Chondrocyte (in vitro differentiated cells): ENCODE results near the gene KRTAP5-2. TPM values are rescaled to one million over a fixed set of nuclear protein-coding genes. Genes with fewer than 3 reads are reported as not detected.

Experiments used
- DNase-seq: peaks from one replicate; pipeline ENCODE4 v3.0.0; 2021; ENCODE audit warnings: mixed read lengths, low spot score
- H3K27ac Mint-ChIP-seq: one replicate; pipeline ENCODE4 v1.8.0; 2021; ENCODE audit warnings: mild to moderate bottlenecking, moderate library complexity, mixed read lengths; ENCODE audit not compliant: unreplicated experiment
- H3K27me3 Mint-ChIP-seq: 2 replicates; pipeline ENCODE4 v1.8.0; 2021; ENCODE audit warnings: low read depth, mixed read lengths
- H3K36me3 Mint-ChIP-seq: 2 replicates; pipeline ENCODE4 v1.8.0; 2021; ENCODE audit warnings: low read depth, mixed read lengths
- H3K4me1 Mint-ChIP-seq: 2 replicates; pipeline ENCODE4 v1.8.0; 2021; ENCODE audit warnings: low read depth, mild to moderate bottlenecking, mixed read lengths
- H3K4me3 Mint-ChIP-seq: one replicate; pipeline ENCODE4 v1.8.0; 2021; ENCODE audit warnings: mild to moderate bottlenecking, moderate library complexity, mixed read lengths; ENCODE audit not compliant: unreplicated experiment
- H3K9me3 Mint-ChIP-seq: 2 replicates; pipeline ENCODE4 v1.8.0; 2021; ENCODE audit warnings: low read depth, mixed read lengths
- total RNA-seq: library from RNA; stranded (reverse); gene quantifications from 3 replicates; pipeline ENCODE4 v1.2.1, GENCODE V29; 2021
- TF ChIP-seq, protein P1 (sequence below): fragments of 200-600 bp; sonication (generic); IDR thresholded peaks from 2 replicates; pipeline ENCODE4 v1.5.0; 2021; ENCODE audit warnings: antibody characterized with exemption, mild to moderate bottlenecking, moderate library complexity

The KRTAP5-2 gene
- total RNA-seq, 1 donor from 2014 or later = not detected

DNA sequence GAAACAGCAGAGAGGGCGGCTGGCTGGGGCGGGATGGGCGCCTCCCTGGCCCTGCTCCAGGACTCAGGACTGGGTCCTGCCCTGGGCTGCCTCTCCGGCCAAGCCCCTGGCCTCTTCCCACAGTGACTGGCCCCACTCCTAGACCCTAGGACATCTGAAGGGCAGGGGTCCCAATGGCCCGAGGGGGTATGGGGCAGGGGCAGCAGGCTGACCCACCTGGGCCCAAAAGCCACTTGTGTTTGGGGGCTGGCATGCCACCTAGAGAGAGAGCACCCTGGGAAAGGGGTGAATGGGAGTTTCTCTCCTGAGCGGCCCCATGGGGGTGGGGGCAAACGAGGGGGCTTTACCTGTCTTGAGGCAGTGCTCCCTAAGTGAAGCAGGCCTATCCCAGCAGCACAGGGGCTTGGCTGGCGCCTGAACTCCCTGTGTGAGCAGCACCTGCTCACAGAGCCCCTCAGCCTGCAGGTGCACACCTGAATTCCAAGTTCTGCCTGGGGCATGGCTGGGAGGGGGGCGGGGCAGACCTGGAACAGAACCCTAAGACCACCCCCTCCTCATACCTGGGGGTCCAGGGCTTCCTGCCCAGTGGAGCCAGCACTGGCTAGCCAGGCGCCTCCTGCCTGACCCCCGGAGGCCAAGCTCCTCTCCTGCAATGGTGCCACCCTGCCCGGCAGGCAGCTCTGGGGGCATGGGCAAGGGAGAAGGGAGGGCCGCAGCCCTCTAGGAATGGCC, 42.9 kb downstream of the KRTAP5-2 start:
- DNase-seq = no peak
- H3K36me3 Mint-ChIP-seq = peaks cover 3% of the 10 kb centered on the region

GRCh38 chr11:1553808-1554594, 44.1 kb downstream of the KRTAP5-2 start:
- DNase-seq = no peak
- Mint-ChIP-seq H3K27me3 (no peaks in the 10 kb centered on the region), H3K27ac (no peak overlapping the region), H3K4me3 (no peak overlapping the region), H3K36me3 (peaks cover 3% of the 10 kb centered on the region), H3K9me3 (no peaks in the 10 kb centered on the region), H3K4me1 (peaks cover 39% of the 10 kb centered on the region)
- TF ChIP-seq, protein P1, sequence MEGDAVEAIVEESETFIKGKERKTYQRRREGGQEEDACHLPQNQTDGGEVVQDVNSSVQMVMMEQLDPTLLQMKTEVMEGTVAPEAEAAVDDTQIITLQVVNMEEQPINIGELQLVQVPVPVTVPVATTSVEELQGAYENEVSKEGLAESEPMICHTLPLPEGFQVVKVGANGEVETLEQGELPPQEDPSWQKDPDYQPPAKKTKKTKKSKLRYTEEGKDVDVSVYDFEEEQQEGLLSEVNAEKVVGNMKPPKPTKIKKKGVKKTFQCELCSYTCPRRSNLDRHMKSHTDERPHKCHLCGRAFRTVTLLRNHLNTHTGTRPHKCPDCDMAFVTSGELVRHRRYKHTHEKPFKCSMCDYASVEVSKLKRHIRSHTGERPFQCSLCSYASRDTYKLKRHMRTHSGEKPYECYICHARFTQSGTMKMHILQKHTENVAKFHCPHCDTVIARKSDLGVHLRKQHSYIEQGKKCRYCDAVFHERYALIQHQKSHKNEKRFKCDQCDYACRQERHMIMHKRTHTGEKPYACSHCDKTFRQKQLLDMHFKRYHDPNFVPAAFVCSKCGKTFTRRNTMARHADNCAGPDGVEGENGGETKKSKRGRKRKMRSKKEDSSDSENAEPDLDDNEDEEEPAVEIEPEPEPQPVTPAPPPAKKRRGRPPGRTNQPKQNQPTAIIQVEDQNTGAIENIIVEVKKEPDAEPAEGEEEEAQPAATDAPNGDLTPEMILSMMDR = no peak

More for the DNA sequence above, 42.9 kb downstream of the KRTAP5-2 start:
- Mint-ChIP-seq H3K27ac (no peak overlapping the region), H3K9me3 (no peaks in the 10 kb centered on the region), H3K4me1 (peaks cover 49% of the 10 kb centered on the region), H3K27me3 (no peaks in the 10 kb centered on the region), H3K4me3 (no peak overlapping the region)
- TF ChIP-seq, protein P1 = no peak

DNA sequence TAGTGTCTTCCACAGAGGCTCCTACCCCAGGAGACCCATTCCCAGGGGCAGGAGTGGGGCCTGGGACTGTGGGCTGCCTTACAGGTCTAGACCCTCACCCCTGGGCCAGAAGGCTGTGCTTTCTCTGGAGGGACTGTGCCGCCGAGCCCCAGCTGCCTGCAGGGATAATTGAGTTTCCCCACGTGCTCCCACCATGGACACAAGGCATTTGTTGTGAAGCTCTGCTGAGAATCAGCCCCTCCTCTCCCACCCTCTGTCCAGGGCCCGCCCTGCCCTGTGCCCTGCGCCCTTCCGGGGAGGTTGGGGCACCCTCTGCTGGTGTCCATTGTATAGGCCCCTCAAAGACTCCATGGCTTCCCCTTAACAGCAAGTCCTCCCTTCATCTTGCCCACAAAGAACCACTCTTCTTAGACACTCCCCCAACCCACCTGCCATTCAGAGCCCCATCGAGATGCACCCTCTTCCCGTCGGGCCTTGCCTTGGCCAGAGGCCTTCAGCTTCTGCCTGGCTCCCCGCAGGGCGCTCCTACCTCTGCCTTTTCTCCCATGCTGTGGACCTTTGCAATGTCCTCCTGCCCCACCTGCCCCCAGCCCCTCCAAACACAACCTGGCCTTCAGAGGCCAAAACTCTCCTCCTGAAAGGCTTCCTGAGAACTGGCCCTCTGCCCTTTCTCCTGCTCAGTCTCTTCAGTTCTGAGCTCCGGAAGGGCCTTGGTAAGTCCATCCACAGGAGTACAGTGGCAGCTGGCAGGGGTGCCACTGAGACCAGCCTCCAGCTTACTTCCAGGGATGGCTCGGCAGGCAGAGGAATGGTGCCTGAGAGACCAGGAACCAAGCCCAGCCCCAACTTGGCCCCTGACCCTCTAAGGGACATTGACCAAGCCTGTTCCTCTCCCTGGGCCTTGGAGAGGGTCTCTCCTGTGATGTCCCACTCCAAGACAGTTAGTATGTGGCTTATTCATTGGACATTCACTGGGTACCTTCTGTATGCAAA, 48.5 kb downstream of the KRTAP5-2 start:
- Mint-ChIP-seq H3K27ac (peak overlapping the region; percentile 66), H3K27me3 (peaks cover 4% of the 10 kb centered on the region)

DNA sequence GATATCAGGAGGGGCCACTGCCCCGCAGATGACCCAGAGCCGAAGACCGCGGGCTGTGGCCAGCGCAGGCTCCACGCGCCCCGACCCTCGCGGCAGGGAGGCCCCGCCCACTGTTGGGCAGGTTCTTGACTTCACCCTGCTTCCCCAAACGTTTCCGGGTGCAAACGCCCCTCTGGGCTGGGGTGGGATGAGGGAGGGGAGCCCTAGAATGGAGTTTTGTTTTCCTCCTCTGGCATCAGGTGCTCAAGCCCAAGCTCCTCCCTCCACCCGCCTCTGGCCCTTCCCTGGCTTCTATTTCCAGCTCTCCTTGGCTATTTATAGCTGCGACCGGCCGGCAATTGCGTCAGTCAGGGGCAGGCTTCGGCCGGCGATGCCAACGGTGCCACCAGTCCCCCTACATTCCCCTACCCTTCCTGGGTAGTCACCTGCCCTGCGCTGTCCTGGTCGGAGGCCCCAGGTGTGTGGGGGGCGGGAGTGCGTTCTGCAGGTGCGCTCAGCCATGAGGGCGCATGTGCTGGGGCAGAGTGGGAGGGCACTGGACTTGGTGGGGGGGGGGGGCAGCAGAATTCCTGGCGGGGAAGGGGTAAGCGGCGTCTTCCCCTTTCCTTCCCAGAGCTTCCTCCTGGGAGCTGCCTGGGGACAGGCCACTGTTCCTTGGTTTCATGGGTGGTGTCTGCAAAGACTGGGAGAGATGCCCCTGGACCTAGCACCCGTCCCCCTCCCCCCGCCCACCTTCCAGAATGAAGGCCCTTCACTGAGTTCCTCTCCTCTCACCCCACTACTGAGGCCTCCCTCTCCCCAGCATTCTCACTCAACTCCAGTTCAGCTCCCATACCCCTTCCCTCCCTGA, 49.6 kb downstream of the KRTAP5-2 start:
- peak overlapping the region; percentile 44 for H3K4me3 Mint-ChIP-seq
- H3K9me3 Mint-ChIP-seq = no peaks in the 10 kb centered on the region
- TF ChIP-seq, protein P1 = no peak
- no peaks in the 10 kb centered on the region for H3K36me3 Mint-ChIP-seq
- no peak for DNase-seq
- H3K4me1 Mint-ChIP-seq = peaks cover 17% of the 10 kb centered on the region
- peak overlapping the region; percentile 84 for H3K27ac Mint-ChIP-seq
- H3K27me3 Mint-ChIP-seq = peaks cover 4% of the 10 kb centered on the region

More for the DNA sequence above, 48.5 kb downstream of the KRTAP5-2 start:
- TF ChIP-seq, protein P1 = no peak
- Mint-ChIP-seq H3K36me3 (no peaks in the 10 kb centered on the region), H3K9me3 (no peaks in the 10 kb centered on the region), H3K4me3 (no peak overlapping the region), H3K4me1 (peaks cover 26% of the 10 kb centered on the region)
- no peak for DNase-seq
